ENCODE measurements around the gene PPP1R8.

Gene PPP1R8

GRCh38 chr1:27872802-27873551, 42.4 kb downstream of the PPP1R8 start:
- DNase-seq, result no peak

- no peak for DNase-seq
Observed at GRCh38 chr1:27873671-27874384, 43.2 kb downstream of the PPP1R8 start.

DNA sequence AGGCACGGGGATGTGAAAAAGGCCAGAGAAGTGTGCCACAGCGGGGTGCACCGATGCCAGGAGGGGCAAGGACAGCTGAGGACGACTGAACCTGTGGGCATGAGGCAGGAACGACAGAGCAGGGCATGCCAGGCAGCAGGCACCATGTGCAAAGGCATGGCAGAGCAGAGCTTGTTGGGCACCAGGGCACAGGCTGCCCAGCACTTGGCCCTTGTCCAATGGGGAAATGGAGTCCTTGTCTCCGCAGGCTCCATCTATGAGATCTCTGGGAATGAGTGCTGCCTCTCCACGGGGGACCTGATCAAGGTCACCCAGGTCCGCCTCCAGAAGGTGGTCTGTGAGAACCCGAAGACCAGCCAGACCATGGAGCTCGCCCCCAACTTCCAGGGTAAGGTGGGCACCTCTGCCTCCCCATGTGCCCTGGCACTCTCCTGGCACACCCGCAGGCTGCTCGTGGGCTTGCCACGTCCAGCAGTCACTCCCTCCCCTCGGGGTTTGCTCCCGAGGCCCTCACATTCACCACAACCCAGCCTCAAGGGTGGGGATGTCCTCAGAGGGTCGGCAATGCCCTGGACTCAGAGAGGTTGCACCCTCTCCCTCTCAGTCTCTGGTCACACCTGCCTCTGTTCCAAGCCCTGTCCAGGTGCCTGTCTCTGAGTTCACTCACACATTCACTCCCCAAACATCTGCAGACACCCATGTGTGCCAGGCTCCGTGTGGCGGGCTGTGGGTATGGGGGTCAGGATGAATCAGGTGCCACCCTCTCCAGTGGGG, 45.9 kb downstream of the PPP1R8 start:
- DNase-seq, result no peak

- DNase-seq, result no peak
Observed at GRCh38 chr1:27877115-27877416, 46.5 kb downstream of the PPP1R8 start.

- no peak for DNase-seq
Observed at GRCh38 chr1:27878039-27878438, 47.5 kb downstream of the PPP1R8 start.

GRCh38 chr1:27878787-27879335, 48.3 kb downstream of the PPP1R8 start:
- DNase-seq, result no peak

DNA sequence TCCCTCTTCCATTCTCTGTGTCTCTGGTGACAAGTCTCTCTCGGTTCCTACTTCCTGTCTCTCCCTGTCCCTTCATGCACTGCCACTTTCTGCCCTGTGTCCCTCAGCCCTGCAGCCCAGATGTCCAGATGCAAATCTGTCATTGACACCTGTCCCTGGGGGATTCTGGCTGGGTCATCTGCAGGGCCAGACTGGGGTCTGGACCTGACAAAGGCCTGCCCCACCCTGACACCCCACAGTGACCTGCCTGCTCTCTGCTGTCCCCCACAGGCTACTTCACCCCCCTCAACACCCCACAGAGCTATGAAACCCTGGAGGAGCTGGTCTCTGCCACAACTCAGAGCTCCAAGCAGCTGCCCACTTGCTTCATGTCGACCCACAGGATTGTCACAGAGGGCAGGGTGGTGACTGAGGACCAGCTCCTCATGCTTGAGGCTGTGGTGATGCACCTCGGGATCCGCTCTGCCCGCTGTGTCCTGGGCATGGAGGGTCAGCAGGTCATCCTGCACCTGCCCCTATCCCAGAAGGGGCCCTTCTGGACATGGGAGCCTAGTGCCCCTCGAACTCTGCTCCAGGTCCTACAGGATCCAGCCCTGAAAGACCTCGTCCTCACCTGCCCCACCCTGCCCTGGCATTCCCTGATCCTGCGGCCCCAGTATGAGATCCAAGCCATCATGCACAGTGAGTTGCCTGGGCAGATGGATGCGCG, 48.9 kb downstream of the PPP1R8 start:
- DNase-seq, result no peak

GRCh38 chr1:27882543-27882903, 51.9 kb downstream of the PPP1R8 start:
- no peak for DNase-seq

DNA sequence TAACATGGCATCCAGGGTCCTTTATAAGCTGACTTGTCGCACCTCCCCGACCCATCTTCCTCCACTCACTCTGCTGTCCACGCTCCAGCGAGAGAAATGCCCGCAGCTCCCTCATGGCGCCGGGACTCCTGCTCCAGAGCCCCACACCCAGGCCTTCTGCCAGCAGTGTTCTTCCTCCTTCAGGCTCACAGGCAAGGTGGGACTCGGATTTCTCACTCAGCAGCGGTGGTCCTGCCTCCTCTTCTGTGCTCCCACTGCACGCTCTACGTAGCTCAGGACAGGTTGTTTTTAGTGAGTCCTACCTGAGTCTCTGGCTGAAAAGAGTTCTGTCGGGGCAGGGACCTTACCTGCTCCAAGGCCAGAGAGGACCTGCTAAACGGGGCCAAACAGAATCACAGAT, 53.0 kb downstream of the PPP1R8 start:
- DNase-seq, result no peak

DNA sequence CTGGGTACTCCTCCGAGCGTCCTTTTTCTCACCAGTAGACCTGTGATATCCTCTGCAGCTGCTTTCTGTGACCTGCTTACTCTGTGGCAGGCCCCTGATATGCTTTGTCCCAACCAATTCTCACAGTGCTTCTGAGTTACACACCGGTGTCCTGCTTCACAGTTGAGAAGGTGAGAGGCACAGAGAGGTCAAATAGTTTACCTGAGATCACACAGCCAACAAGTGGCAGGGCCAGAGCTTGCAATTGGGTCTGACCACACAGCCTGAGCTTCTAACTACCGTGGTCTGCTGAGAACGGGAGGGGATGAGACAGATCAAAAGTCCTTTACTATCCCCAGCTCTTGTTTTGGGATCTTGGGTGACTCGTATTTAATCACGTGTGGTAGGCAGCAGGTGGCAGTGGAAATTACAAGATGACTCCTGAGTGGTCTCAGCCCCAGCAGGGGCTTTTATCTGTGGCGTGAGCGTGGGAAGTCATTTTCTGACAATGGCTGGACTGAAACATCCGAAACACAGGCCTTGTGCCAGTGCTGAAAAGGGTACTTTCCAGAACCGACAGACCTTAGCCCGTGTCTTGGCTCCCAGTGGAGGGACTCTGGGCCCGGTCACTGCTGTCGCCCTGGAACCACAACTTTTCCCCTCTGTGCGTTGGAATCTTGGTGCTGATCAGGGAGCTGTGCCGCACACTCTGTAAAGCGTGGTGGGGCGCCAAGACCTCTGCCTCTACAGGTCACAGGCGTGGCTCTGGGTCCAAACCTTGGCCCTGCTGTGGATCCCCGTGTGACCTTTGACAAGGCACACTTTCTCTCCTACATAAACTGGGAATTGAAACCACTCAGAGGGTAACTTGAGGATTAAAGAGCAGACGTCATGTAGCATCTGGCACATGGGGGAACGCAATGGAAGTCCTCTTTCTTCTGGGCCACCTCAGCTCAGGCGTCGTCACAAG, 53.7 kb downstream of the PPP1R8 start:
- peak; percentile 10 for DNase-seq

DNA sequence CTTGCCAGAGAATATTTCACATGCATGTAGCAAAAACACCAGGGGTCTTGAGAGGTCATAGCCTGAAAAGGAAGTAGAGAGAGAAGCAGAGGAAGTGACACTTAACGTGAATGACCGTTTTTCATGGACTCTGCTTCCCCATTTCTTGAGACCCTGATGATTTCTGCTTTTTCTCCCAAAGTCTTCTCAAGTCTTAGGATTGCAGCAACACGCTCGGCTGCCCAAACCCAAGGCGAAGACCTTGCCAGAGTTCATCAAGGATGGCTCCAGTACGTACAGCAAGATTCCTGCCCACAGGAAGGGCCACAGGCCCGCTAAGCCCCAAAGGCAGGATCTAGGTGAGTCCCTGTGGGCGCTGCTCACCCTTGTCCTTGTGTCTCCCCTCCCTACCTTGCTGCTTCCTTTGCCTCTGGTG, 54.5 kb downstream of the PPP1R8 start:
- DNase-seq, result no peak

DNA sequence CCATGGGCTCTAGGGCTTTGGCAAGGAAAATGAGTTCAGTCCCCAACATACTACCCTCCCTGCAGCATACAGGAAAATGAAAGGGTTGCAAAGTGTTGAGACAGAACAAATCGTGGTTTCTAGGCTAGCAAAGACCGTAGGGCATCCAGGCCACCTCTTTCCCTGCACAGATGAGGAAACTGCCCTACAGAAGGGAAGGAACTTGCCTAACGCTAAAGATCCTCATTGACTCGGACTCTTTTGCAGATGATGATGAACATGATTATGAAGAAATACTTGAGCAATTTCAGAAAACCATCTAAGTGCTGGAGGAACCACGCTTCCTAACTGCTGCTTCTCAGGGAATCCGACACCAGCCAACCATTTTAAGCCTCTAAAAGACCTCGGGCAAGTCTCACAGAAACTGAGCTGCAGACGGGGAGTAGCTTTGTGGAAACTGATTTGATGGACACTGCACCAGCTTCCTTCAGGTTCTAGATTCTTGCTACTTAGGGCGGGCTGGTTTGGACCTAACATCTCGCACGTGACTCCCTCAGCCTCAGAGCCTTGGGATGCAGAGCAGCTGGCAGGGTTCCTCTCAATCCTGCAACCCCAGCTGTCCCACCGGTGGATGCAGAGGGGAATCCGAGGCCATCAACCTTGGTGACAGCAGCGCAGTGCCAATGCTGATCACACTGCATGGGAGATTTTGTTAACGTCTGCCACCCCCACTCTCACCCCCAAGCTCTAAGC, 55.2 kb downstream of the PPP1R8 start:
- DNase-seq, result no peak

- no peak for DNase-seq
Observed at GRCh38 chr1:27886353-27886679, 55.7 kb downstream of the PPP1R8 start.

DNA sequence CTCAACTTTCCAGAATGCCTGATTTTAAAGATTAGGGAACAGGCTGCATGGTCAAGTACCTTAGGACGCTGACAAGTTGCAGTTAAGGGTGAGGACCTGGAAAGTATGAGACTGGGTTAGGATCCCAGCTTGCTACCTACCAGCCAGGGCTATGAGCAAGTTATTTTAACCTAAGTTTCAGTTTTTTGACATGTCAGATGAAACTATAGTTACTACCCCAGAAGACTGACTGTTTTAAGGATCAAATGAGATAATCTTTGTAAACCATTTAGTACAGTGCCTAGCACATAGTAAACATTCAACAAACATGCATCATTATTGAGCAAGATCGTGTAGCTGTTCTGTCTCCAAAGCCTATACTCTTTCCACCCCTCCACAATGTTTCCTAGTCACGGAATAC, 56.2 kb downstream of the PPP1R8 start:
- DNase-seq, result no peak

DNA sequence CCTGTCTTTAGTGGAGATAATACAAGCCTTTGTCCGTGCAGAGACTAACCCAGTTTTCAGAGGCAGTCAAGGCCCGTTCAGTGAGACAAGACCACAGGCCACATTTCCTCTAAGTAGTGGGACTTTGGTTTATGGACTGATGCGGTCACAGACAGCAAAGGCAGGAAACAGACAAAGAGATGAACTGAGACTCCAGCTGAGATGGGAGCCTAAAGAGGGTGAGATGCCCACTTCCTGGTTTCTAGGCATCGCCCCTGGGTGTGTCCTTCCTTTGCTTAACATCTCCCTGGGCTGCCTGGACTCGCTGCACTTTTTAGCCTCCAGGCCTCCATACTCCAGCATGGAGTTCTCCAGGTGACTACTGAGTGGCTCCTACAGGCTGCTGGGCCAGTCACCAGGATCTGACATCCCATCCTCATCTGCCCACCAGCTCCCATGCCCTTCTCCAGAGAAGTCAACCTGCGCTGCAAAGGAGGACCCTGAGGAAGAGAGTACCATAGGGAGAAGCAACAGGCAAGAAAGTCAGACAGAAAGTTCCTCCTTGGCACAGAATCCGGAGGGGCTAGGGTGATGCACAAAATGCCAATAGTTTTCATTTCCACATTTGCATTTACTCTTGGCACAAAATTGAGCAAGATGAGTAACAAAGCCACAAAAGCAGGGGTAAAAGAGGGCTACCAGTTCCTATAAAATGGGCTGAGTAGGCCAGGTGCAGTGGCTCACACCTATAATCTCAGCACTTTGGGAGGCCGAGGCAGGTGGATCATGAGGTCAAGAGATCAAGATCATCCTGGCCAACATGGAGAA, 56.8 kb downstream of the PPP1R8 start:
- DNase-seq, result no peak

- DNase-seq, result no peak
Observed at GRCh38 chr1:27889506-27889905, 58.9 kb downstream of the PPP1R8 start.

GRCh38 chr1:27891196-27891889, 60.8 kb downstream of the PPP1R8 start:
- DNase-seq, result no peak

GRCh38 chr1:27894521-27894920, 63.9 kb downstream of the PPP1R8 start:
- DNase-seq, result no peak

All from NCI-H524 treated with DMSO at 0.1 percent for 48 hours (cell line).